Measurements from ENCODE around the gene IBSP.

GRCh38 chr4:87799301-87800113 is at the start of gene IBSP:
- TF ChIP-seq CTCF (IDR thresholded peaks at IDR 0.05; ENCODE audit: low read depth, low read length, missing input control) (no peak), SP1 (IDR thresholded peaks at IDR 0.05) (no peak), JUND (IDR thresholded peaks at IDR 0.05) (no peak), FOXA1 (IDR thresholded peaks at IDR 0.05) (no peak), YY1 (IDR thresholded peaks at IDR 0.05) (no peak), EGR1 (IDR thresholded peaks at IDR 0.05; ENCODE audit: low read depth in 2 of 2) (no peak), GABPA (IDR thresholded peaks at IDR 0.05 in 1 of 2, conservative IDR thresholded peaks at IDR 0.05 in 1 of 2) (no peak), RAD21 (IDR thresholded peaks at IDR 0.05) (no peak), ATF3 (IDR thresholded peaks at IDR 0.05) (no peak)
- TF ChIP-seq, protein P1, sequence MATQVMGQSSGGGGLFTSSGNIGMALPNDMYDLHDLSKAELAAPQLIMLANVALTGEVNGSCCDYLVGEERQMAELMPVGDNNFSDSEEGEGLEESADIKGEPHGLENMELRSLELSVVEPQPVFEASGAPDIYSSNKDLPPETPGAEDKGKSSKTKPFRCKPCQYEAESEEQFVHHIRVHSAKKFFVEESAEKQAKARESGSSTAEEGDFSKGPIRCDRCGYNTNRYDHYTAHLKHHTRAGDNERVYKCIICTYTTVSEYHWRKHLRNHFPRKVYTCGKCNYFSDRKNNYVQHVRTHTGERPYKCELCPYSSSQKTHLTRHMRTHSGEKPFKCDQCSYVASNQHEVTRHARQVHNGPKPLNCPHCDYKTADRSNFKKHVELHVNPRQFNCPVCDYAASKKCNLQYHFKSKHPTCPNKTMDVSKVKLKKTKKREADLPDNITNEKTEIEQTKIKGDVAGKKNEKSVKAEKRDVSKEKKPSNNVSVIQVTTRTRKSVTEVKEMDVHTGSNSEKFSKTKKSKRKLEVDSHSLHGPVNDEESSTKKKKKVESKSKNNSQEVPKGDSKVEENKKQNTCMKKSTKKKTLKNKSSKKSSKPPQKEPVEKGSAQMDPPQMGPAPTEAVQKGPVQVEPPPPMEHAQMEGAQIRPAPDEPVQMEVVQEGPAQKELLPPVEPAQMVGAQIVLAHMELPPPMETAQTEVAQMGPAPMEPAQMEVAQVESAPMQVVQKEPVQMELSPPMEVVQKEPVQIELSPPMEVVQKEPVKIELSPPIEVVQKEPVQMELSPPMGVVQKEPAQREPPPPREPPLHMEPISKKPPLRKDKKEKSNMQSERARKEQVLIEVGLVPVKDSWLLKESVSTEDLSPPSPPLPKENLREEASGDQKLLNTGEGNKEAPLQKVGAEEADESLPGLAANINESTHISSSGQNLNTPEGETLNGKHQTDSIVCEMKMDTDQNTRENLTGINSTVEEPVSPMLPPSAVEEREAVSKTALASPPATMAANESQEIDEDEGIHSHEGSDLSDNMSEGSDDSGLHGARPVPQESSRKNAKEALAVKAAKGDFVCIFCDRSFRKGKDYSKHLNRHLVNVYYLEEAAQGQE (IDR thresholded peaks at IDR 0.05) = no peak
- TF ChIP-seq, protein P2, sequence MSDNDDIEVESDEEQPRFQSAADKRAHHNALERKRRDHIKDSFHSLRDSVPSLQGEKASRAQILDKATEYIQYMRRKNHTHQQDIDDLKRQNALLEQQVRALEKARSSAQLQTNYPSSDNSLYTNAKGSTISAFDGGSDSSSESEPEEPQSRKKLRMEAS (IDR thresholded peaks at IDR 0.05) = no peak
- TF ChIP-seq, protein P3, sequence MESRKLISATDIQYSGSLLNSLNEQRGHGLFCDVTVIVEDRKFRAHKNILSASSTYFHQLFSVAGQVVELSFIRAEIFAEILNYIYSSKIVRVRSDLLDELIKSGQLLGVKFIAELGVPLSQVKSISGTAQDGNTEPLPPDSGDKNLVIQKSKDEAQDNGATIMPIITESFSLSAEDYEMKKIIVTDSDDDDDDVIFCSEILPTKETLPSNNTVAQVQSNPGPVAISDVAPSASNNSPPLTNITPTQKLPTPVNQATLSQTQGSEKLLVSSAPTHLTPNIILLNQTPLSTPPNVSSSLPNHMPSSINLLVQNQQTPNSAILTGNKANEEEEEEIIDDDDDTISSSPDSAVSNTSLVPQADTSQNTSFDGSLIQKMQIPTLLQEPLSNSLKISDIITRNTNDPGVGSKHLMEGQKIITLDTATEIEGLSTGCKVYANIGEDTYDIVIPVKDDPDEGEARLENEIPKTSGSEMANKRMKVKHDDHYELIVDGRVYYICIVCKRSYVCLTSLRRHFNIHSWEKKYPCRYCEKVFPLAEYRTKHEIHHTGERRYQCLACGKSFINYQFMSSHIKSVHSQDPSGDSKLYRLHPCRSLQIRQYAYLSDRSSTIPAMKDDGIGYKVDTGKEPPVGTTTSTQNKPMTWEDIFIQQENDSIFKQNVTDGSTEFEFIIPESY (IDR thresholded peaks at IDR 0.05) = no peak
